Activated naive CD8-positive, alpha-beta T cell (primary cell): ENCODE results near the gene WWP2.
"Not testable (repeated sequence)": the region's sequence is repeated elsewhere in the genome, so short reads cannot be mapped to it uniquely, and the experiment has no call there.

Experiments
- H3K27ac Mint-ChIP-seq: one replicate; pipeline ENCODE4 v1.8.0; 2021; ENCODE audit warnings: mixed read lengths
- H3K27me3 Mint-ChIP-seq: one replicate; pipeline ENCODE4 v1.8.0; 2021; ENCODE audit warnings: mixed read lengths
- H3K36me3 Mint-ChIP-seq: one replicate; pipeline ENCODE4 v1.8.0; 2021; ENCODE audit warnings: mixed read lengths
- H3K4me1 Mint-ChIP-seq: one replicate; pipeline ENCODE4 v1.8.0; 2021; ENCODE audit warnings: low read depth, mixed read lengths
- H3K4me3 Mint-ChIP-seq: one replicate; pipeline ENCODE4 v1.8.0; 2021; ENCODE audit warnings: mild to moderate bottlenecking, mixed read lengths
- H3K9me3 Mint-ChIP-seq: one replicate; pipeline ENCODE4 v1.8.0; 2021; ENCODE audit warnings: low read depth, mixed read lengths

The WWP2 gene

DNA sequence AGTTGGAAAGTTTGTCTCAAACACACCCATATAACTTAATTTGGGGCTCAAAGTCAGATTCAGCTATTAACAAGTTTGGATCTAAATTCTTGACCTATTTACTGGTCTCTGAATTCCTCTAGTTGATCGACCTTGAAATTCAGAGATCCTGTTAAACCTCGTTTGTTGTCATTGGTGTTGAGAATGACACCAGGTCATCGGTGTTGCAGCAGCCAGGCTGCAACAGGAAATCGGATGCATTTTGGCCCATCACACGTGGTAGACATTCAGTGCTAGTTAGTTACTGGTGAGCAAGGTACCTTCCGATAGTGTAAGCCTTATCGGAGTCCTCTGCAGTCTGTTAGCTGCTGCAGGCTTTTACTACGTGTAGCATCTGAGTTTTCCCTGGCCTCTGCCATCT is 82.3 kb downstream of the WWP2 start:
- Mint-ChIP-seq H3K36me3 (peaks cover 9% of the 10 kb centered on the region), H3K27ac (no peak overlapping the region), H3K27me3 (no peaks in the 10 kb centered on the region), H3K4me3 (no peak overlapping the region), H3K9me3 (no peaks in the 10 kb centered on the region), H3K4me1 (peaks cover 2% of the 10 kb centered on the region)

- H3K4me3 Mint-ChIP-seq: no peak overlapping the region
- no peaks in the 10 kb centered on the region for H3K9me3 Mint-ChIP-seq
- no peaks in the 10 kb centered on the region for H3K27me3 Mint-ChIP-seq
- H3K4me1 Mint-ChIP-seq: peaks cover 2% of the 10 kb centered on the region
- peaks cover 11% of the 10 kb centered on the region for H3K36me3 Mint-ChIP-seq
- H3K27ac Mint-ChIP-seq: no peak overlapping the region
These were observed 83.0 kb downstream of the WWP2 start for GRCh38 chr16:69845181-69845580.

- H3K4me1 Mint-ChIP-seq: no peaks in the 10 kb centered on the region
- H3K9me3 Mint-ChIP-seq: no peaks in the 10 kb centered on the region
- H3K4me3 Mint-ChIP-seq: no peak overlapping the region
- peaks cover 11% of the 10 kb centered on the region for H3K36me3 Mint-ChIP-seq
- H3K27ac Mint-ChIP-seq: no peak overlapping the region
- H3K27me3 Mint-ChIP-seq: no peaks in the 10 kb centered on the region
These were observed 85.5 kb downstream of the WWP2 start for GRCh38 chr16:69847643-69848042.

GRCh38 chr16:69848637-69849545 is 86.8 kb downstream of the WWP2 start:
- no peak overlapping the region for H3K4me3 Mint-ChIP-seq
- H3K4me1 Mint-ChIP-seq: no peaks in the 10 kb centered on the region
- peaks cover 13% of the 10 kb centered on the region for H3K36me3 Mint-ChIP-seq
- no peaks in the 10 kb centered on the region for H3K9me3 Mint-ChIP-seq
- no peaks in the 10 kb centered on the region for H3K27me3 Mint-ChIP-seq
- H3K27ac Mint-ChIP-seq: no peak overlapping the region

GRCh38 chr16:69851491-69852240 is 89.5 kb downstream of the WWP2 start:
- Mint-ChIP-seq H3K4me3 (no peak overlapping the region), H3K4me1 (no peaks in the 10 kb centered on the region), H3K27me3 (no peaks in the 10 kb centered on the region), H3K9me3 (no peaks in the 10 kb centered on the region), H3K36me3 (peaks cover 16% of the 10 kb centered on the region), H3K27ac (no peak overlapping the region)

GRCh38 chr16:69852815-69853214 is 90.7 kb downstream of the WWP2 start:
- H3K27ac Mint-ChIP-seq: no peak overlapping the region

GRCh38 chr16:69853481-69853880 is 91.3 kb downstream of the WWP2 start:
- Mint-ChIP-seq H3K27ac (no peak overlapping the region), H3K4me3 (no peak overlapping the region), H3K36me3 (peaks cover 16% of the 10 kb centered on the region), H3K4me1 (no peaks in the 10 kb centered on the region), H3K27me3 (no peaks in the 10 kb centered on the region), H3K9me3 (no peaks in the 10 kb centered on the region)

More at GRCh38 chr16:69852815-69853214, 90.7 kb downstream of the WWP2 start:
- Mint-ChIP-seq H3K9me3 (no peaks in the 10 kb centered on the region), H3K4me1 (no peaks in the 10 kb centered on the region), H3K4me3 (no peak overlapping the region), H3K27me3 (no peaks in the 10 kb centered on the region), H3K36me3 (peaks cover 16% of the 10 kb centered on the region)

GRCh38 chr16:69854776-69855175 is 92.6 kb downstream of the WWP2 start:
- not testable (repeated sequence) for H3K4me3 Mint-ChIP-seq, H3K27me3 Mint-ChIP-seq, H3K9me3 Mint-ChIP-seq, H3K27ac Mint-ChIP-seq, H3K4me1 Mint-ChIP-seq
- H3K36me3 Mint-ChIP-seq: peaks cover 17% of the 10 kb centered on the region

DNA sequence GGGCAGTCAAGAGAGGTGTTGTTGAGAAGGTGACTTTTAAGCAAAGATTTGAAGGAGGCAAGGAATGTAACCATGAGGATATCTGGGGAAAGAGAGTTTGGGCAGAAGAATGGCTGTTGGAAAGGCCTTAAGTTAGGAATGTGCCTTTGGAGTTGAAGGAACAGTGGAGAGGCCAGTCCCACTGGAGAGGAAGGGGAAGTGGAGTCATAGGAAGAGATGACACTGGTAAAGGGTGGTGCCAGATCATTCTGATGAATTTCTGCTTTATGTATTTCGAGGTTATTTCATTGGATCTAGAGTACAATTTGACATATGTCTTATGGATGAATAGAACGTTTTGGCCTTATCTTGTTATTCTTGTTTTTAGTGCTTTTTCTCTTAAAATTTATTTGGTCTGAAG is 93.5 kb downstream of the WWP2 start:
- Mint-ChIP-seq H3K27ac (no peak overlapping the region), H3K9me3 (no peaks in the 10 kb centered on the region), H3K4me1 (no peaks in the 10 kb centered on the region), H3K36me3 (peaks cover 18% of the 10 kb centered on the region), H3K4me3 (no peak overlapping the region), H3K27me3 (no peaks in the 10 kb centered on the region)

DNA sequence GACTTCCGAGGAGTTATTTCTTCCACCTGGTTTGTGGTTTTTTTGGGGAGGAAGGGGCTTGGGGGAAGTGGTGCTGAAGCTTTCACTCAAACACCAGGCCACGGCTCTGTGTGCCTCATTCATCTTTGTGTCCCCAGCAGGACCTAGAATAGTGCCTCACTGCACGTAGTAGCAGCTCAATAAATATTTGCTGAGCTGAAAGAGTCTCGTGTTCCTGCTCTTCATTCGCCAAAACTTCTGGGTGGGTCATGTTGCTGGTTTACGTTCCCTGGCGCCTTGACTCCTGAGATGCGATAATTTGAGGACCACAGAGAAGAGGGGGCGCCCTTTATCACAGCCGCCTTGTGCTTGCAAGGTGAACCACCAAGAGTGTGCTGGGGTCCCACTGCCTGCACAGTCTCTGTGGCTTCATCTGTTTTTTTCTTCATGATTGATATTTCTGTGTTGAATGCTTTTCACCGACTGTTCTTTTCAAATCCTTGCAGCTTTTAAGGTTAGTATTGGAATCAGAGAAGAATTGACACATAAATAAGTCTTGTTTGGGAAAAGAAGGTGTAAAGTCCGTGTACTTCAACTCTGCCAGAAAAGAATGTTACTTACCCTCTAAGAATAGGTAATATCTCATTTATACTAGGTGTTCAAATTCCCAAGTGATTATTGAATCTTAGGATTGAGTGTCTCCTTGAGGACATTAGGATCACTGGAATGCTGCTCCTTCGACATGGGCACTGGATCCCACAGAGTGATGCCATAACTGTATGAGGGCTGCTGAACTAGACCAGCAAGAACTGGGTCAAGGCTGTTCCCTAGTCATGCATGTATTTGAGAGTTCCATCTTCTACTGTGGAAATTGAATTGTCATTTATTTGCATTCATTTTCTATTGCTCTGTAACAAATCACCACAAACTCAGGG is 96.3 kb downstream of the WWP2 start:
- H3K4me3 Mint-ChIP-seq: no peak overlapping the region
- no peaks in the 10 kb centered on the region for H3K9me3 Mint-ChIP-seq
- H3K27me3 Mint-ChIP-seq: no peaks in the 10 kb centered on the region
- H3K27ac Mint-ChIP-seq: no peak overlapping the region
- H3K4me1 Mint-ChIP-seq: no peaks in the 10 kb centered on the region
- peaks cover 13% of the 10 kb centered on the region for H3K36me3 Mint-ChIP-seq

DNA sequence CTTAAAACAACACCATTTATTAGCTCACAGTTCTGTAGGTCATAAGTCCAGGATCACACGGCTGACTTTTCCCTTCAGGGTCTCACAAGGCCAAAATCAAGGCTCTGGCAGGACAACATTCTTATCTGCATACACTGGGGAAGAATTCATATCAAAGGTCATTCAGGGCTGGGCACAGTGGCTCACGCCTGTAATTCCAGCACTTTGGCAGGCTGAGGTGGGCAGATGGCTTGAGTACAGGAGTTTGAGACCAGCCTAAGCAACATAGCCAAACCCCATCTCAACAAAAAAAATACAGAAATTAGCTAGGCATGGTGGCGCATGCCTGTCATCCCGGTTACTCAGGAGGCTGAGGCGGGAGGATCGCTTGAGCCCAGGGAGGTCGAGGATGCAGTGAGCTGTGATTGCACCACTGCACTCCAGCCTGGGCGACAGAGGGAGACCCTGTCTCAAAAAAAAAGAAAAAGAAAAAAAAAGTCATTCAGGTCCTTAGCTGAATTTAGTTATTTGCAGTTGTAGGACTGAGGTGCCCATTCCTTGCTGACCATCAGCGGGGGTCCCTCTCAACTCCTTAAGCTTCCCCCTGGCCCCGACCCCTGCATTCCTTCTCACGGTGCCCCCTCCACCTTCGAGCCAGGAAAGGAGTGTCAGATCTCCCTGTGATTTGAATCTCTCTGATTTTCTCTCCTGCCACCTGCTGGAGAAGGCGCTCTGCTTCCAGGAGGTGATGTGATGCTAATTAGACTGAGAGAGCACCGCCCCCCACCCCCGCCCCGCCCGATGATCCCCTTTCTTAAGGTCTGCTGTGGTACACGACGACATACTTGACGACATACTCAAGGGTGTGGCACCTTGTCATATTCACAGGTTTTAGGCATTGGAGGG is 97.2 kb downstream of the WWP2 start:
- Mint-ChIP-seq H3K27ac (no peak overlapping the region), H3K4me3 (no peak overlapping the region), H3K27me3 (no peaks in the 10 kb centered on the region), H3K9me3 (no peaks in the 10 kb centered on the region), H3K36me3 (peaks cover 7% of the 10 kb centered on the region), H3K4me1 (no peaks in the 10 kb centered on the region)

GRCh38 chr16:69860233-69861231 is 98.4 kb downstream of the WWP2 start:
- Mint-ChIP-seq H3K4me3 (no peak overlapping the region), H3K27me3 (no peaks in the 10 kb centered on the region), H3K4me1 (no peaks in the 10 kb centered on the region), H3K27ac (no peak overlapping the region), H3K9me3 (no peaks in the 10 kb centered on the region), H3K36me3 (peaks cover 5% of the 10 kb centered on the region)
